ENCODE data around the gene GNA12. TPM values are rescaled to one million over a fixed set of nuclear protein-coding genes. Genes with fewer than 3 reads are reported as not detected.
A peak's percentile ranks its signal among the peaks of the same experiment; 100 is the strongest.

Gene GNA12
- total RNA-seq, 5 donors from 2014 or later (not counting 1 experiment from before 2014, with no cell fraction given): 17.9 to 22.5 (median 22.1) TPM

GRCh38 chr7:2843711-2844152 lies 376 bp downstream of the GNA12 start:
- Mint-ChIP-seq H3K9me3 (no peaks in the 10 kb centered on the region), H3K27ac (no peak overlapping the region), H3K4me1 (peaks cover 36 to 50% (median 50%) of the 10 kb centered on the region in 3 donors), H3K4me3 (peak overlapping the region; percentile 60 to 79 (median 78)), H3K27me3 (no peaks in the 10 kb centered on the region), H3K36me3 (peaks cover 14% of the 10 kb centered on the region)
- peak in 25 of 35 experiments; percentile 7 to 58 (median 23) for DNase-seq
- H3K27me3 ChIP-seq (replicated peaks in 1 of 2; ENCODE audit: control insufficient read depth in 2 of 2, extremely low read depth in 1 of 2, insufficient read depth in 2 of 2, low read length in 1 of 2): no peaks in the 10 kb centered on the region
- ChIA-PET POLR2A (no interaction called here), CTCF (no interaction called here)
- under 1% methylated on average over 64 of the region's 64 CpGs for WGBS (ENCODE audit: insufficient coverage)
- ATAC-seq (replicated peaks in 1 of 4): peak in 3 of 4 experiments; percentile 34 to 45 (median 36)
- H3K9me3 ChIP-seq: no peaks in the 10 kb centered on the region
- peaks cover 7 to 20% of the 10 kb centered on the region in 2 experiments for H3K4me1 ChIP-seq (ENCODE audit: control insufficient read depth in 1 of 2, extremely low read depth in 1 of 2, insufficient read depth in 2 of 2, low read length in 2 of 2)
- H3K4me3 ChIP-seq (ENCODE audit: control insufficient read depth in 1 of 2, extremely low read depth in 1 of 2, low read length in 1 of 2): peak overlapping the region; percentile 48 to 51
- H3K27ac ChIP-seq (ENCODE audit: low read length): no peak overlapping the region
- peaks cover 3 to 6% of the 10 kb centered on the region in 2 donors for H3K36me3 ChIP-seq (ENCODE audit: control insufficient read depth in 2 of 2, extremely low read depth in 1 of 2, insufficient read depth in 1 of 2, low read length in 1 of 2)

GRCh38 chr7:2843191-2843685 lies 870 bp downstream of the GNA12 start:
- H3K9me3 Mint-ChIP-seq: no peaks in the 10 kb centered on the region

GRCh38 chr7:2841907-2842306 lies 2.2 kb downstream of the GNA12 start:
- Histone ChIP-seq H3K27ac (ENCODE audit: low read length) (no peak overlapping the region), H3K4me1 (ENCODE audit: control insufficient read depth in 1 of 2, extremely low read depth in 1 of 2, insufficient read depth in 2 of 2, low read length in 2 of 2) (peaks cover 10 to 26% of the 10 kb centered on the region in 2 experiments), H3K4me3 (ENCODE audit: control insufficient read depth in 1 of 2, extremely low read depth in 1 of 2, low read length in 1 of 2) (no peak overlapping the region), H3K27me3 (replicated peaks in 1 of 2; ENCODE audit: control insufficient read depth in 2 of 2, extremely low read depth in 1 of 2, insufficient read depth in 2 of 2, low read length in 1 of 2) (no peaks in the 10 kb centered on the region), H3K9me3 (no peaks in the 10 kb centered on the region), H3K36me3 (ENCODE audit: control insufficient read depth in 2 of 2, extremely low read depth in 1 of 2, insufficient read depth in 1 of 2, low read length in 1 of 2) (peaks cover 3 to 6% of the 10 kb centered on the region in 2 donors)
- no peaks in the 10 kb centered on the region for H3K9me3 Mint-ChIP-seq
- WGBS (ENCODE audit: insufficient coverage): 100% methylated on average over 1 of the region's 5 CpGs
- ChIA-PET CTCF (interaction anchor here in 1 of 2 donors (0.6 kb wide), 2 partner anchors 16 to 132 kb away, joined by 3 read pairs; no protein-coding TSS in a partner anchor), POLR2A (no interaction called here)
- peaks cover 18% of the 10 kb centered on the region for H3K36me3 Mint-ChIP-seq
- H3K27me3 Mint-ChIP-seq: no peaks in the 10 kb centered on the region
- peaks cover 49 to 66% (median 65%) of the 10 kb centered on the region in 3 donors for H3K4me1 Mint-ChIP-seq
- no peak overlapping the region for H3K27ac Mint-ChIP-seq
- DNase-seq: no peak
- ATAC-seq (replicated peaks in 1 of 4): no peak
- peak overlapping the region; percentile 9 to 79 (median 78) for H3K4me3 Mint-ChIP-seq

More at GRCh38 chr7:2843191-2843685, 870 bp downstream of the GNA12 start:
- H3K9me3 ChIP-seq: no peaks in the 10 kb centered on the region
- no peak overlapping the region for H3K27ac ChIP-seq (ENCODE audit: low read length)
- ChIA-PET POLR2A (no interaction called here), CTCF (no interaction called here)
- H3K27me3 Mint-ChIP-seq: no peaks in the 10 kb centered on the region
- H3K27ac Mint-ChIP-seq: peak overlapping the region in 1 of 2 donors; percentile 58
- 61% methylated on average over 12 of the region's 15 CpGs for WGBS (ENCODE audit: insufficient coverage)
- peaks cover 3 to 6% of the 10 kb centered on the region in 2 donors for H3K36me3 ChIP-seq (ENCODE audit: control insufficient read depth in 2 of 2, extremely low read depth in 1 of 2, insufficient read depth in 1 of 2, low read length in 1 of 2)
- peaks cover 18% of the 10 kb centered on the region for H3K36me3 Mint-ChIP-seq
- H3K4me1 Mint-ChIP-seq: peaks cover 40 to 55% (median 55%) of the 10 kb centered on the region in 3 donors
- peaks cover 7 to 20% of the 10 kb centered on the region in 2 experiments for H3K4me1 ChIP-seq (ENCODE audit: control insufficient read depth in 1 of 2, extremely low read depth in 1 of 2, insufficient read depth in 2 of 2, low read length in 2 of 2)
- ATAC-seq (replicated peaks in 1 of 4) (no peak), DNase-seq (no peak)
- peak overlapping the region; percentile 48 to 51 for H3K4me3 ChIP-seq (ENCODE audit: control insufficient read depth in 1 of 2, extremely low read depth in 1 of 2, low read length in 1 of 2)
- H3K27me3 ChIP-seq (replicated peaks in 1 of 2; ENCODE audit: control insufficient read depth in 2 of 2, extremely low read depth in 1 of 2, insufficient read depth in 2 of 2, low read length in 1 of 2): no peaks in the 10 kb centered on the region
- peak overlapping the region; percentile 78 to 81 (median 79) for H3K4me3 Mint-ChIP-seq

- ChIA-PET POLR2A (no interaction called here), CTCF (interaction anchor here in 1 of 2 donors (0.6 kb wide), 1 partner anchor 252 kb away, joined by 3 read pairs; no protein-coding TSS in a partner anchor)
- DNase-seq (no peak), ATAC-seq (replicated peaks in 1 of 4) (no peak)
- WGBS (ENCODE audit: insufficient coverage): no CpG with 5 or more reads among the region's 4 CpGs
- Mint-ChIP-seq H3K9me3 (no peaks in the 10 kb centered on the region), H3K36me3 (peaks cover 24% of the 10 kb centered on the region), H3K27me3 (no peaks in the 10 kb centered on the region), H3K27ac (no peak overlapping the region), H3K4me3 (no peak overlapping the region), H3K4me1 (peaks cover 49 to 71% (median 65%) of the 10 kb centered on the region in 3 donors)
- Histone ChIP-seq H3K4me1 (ENCODE audit: control insufficient read depth in 1 of 2, extremely low read depth in 1 of 2, insufficient read depth in 2 of 2, low read length in 2 of 2) (peaks cover 10 to 27% of the 10 kb centered on the region in 2 experiments), H3K9me3 (no peaks in the 10 kb centered on the region), H3K27me3 (replicated peaks in 1 of 2; ENCODE audit: control insufficient read depth in 2 of 2, extremely low read depth in 1 of 2, insufficient read depth in 2 of 2, low read length in 1 of 2) (no peaks in the 10 kb centered on the region), H3K36me3 (ENCODE audit: control insufficient read depth in 2 of 2, extremely low read depth in 1 of 2, insufficient read depth in 1 of 2, low read length in 1 of 2) (peaks cover 6 to 8% of the 10 kb centered on the region in 2 donors), H3K27ac (ENCODE audit: low read length) (no peak overlapping the region), H3K4me3 (ENCODE audit: control insufficient read depth in 1 of 2, extremely low read depth in 1 of 2, low read length in 1 of 2) (no peak overlapping the region)
Measured at GRCh38 chr7:2840458-2840857, 3.6 kb downstream of the GNA12 start.

GRCh38 chr7:2838873-2839578 lies 5.1 kb downstream of the GNA12 start:
- H3K9me3 Mint-ChIP-seq: no peaks in the 10 kb centered on the region
- Histone ChIP-seq H3K4me3 (ENCODE audit: control insufficient read depth in 1 of 2, extremely low read depth in 1 of 2, low read length in 1 of 2) (no peak overlapping the region), H3K27me3 (replicated peaks in 1 of 2; ENCODE audit: control insufficient read depth in 2 of 2, extremely low read depth in 1 of 2, insufficient read depth in 2 of 2, low read length in 1 of 2) (no peaks in the 10 kb centered on the region), H3K27ac (ENCODE audit: low read length) (no peak overlapping the region), H3K36me3 (ENCODE audit: control insufficient read depth in 2 of 2, extremely low read depth in 1 of 2, insufficient read depth in 1 of 2, low read length in 1 of 2) (peaks cover 6 to 14% of the 10 kb centered on the region in 2 donors), H3K4me1 (ENCODE audit: control insufficient read depth in 1 of 2, extremely low read depth in 1 of 2, insufficient read depth in 2 of 2, low read length in 2 of 2) (peaks cover 10 to 21% of the 10 kb centered on the region in 2 experiments), H3K9me3 (no peaks in the 10 kb centered on the region)
- no peaks in the 10 kb centered on the region for H3K27me3 Mint-ChIP-seq
- 83% methylated on average over 7 of the region's 13 CpGs for WGBS (ENCODE audit: insufficient coverage)
- ATAC-seq (replicated peaks in 1 of 4) (peak in 1 of 4 experiments; percentile 9), DNase-seq (no peak)
- H3K27ac Mint-ChIP-seq: no peak overlapping the region
- peaks cover 31% of the 10 kb centered on the region for H3K36me3 Mint-ChIP-seq
- H3K4me1 Mint-ChIP-seq: peaks cover 52 to 67% (median 58%) of the 10 kb centered on the region in 3 donors
- ChIA-PET CTCF (no interaction called here), POLR2A (no interaction called here)
- no peak overlapping the region for H3K4me3 Mint-ChIP-seq

- CTCF ChIA-PET: no interaction called here
- no peak overlapping the region for H3K27ac Mint-ChIP-seq
- Histone ChIP-seq H3K27ac (ENCODE audit: low read length) (no peak overlapping the region), H3K4me1 (ENCODE audit: control insufficient read depth in 1 of 2, extremely low read depth in 1 of 2, insufficient read depth in 2 of 2, low read length in 2 of 2) (peaks cover 10 to 18% of the 10 kb centered on the region in 2 experiments), H3K9me3 (no peaks in the 10 kb centered on the region), H3K36me3 (ENCODE audit: control insufficient read depth in 2 of 2, extremely low read depth in 1 of 2, insufficient read depth in 1 of 2, low read length in 1 of 2) (peaks cover 9 to 14% of the 10 kb centered on the region in 2 donors), H3K27me3 (replicated peaks in 1 of 2; ENCODE audit: control insufficient read depth in 2 of 2, extremely low read depth in 1 of 2, insufficient read depth in 2 of 2, low read length in 1 of 2) (no peaks in the 10 kb centered on the region), H3K4me3 (ENCODE audit: control insufficient read depth in 1 of 2, extremely low read depth in 1 of 2, low read length in 1 of 2) (no peak overlapping the region)
- whole genome bisulfite sequencing (ENCODE audit: insufficient coverage): no CpG with 5 or more reads among the region's 3 CpGs
- H3K4me3 Mint-ChIP-seq: no peak overlapping the region
- no peak for ATAC-seq (replicated peaks in 1 of 4)
- POLR2A ChIA-PET: interaction anchor here in 1 of 2 donors (0.6 kb wide), 1 partner anchor 35 kb away, joined by 4 read pairs; no protein-coding TSS in a partner anchor
- no peaks in the 10 kb centered on the region for H3K27me3 Mint-ChIP-seq
- peaks cover 33% of the 10 kb centered on the region for H3K36me3 Mint-ChIP-seq
- H3K4me1 Mint-ChIP-seq: peaks cover 52 to 67% (median 58%) of the 10 kb centered on the region in 3 donors
- no peaks in the 10 kb centered on the region for H3K9me3 Mint-ChIP-seq
- no peak for DNase-seq
Measured at GRCh38 chr7:2838451-2838850, 5.7 kb downstream of the GNA12 start.
